Midbrain (tissue), 1 donor: ENCODE results near the gene ZBTB43.

Experiments
- DNase-seq: peaks from one replicate; lab custom pipeline; 2025; lab: John Stamatoyannopoulos, UW

Gene ZBTB43

DNA sequence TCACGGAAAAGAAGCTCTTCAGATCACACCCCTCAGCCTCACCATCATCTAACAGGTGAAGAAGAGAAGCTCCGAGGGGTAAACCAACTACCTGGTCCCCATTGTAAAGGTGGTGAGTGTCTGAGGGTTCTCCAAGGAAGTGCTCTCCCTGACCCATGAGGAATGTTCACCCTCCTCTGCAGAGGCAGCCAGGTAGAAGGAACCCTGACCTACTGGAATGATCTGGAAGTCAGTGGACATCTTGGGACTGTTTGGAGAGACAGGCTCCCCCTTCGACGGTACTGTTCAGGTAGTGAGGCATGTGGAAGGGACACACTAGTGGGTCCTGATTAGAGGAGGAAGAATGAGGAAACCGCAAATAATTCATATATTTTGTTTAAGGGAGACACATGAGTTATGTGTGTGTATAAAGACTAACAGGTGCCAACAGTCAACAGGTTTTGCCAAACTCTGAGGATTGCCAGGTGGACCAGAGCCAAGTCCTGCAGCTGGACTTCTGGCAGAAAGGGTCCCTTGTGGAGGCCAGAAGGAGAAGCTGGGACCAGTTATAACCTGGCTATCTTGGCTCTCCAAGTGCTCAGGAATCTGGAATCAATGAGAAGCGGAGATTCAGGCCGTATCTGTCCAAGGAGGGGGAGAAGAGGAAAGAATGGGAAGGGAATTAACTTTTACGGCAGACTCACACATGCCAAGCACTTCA lies 52.6 kb downstream of the ZBTB43 start:
- no peak for DNase-seq

DNA sequence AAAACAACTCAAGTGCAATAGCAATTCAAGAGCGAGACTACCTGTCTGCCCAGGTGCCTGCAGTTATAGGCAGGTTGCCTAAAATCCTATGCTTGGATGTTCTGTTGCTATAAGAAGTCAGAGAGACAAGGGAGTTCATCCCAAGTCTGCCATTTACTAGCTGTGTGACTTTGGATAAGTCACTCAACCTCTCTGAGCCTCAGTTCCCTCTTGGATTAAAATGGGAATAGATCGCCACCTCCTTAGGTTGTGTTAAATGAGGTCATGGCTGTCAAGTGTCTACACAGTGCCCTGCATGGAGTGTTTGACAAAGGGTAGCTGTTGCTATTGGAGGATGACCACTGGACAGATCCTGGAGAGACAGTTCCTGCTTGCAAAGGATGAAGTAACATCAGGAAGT lies 54.3 kb downstream of the ZBTB43 start:
- no peak for DNase-seq

DNA sequence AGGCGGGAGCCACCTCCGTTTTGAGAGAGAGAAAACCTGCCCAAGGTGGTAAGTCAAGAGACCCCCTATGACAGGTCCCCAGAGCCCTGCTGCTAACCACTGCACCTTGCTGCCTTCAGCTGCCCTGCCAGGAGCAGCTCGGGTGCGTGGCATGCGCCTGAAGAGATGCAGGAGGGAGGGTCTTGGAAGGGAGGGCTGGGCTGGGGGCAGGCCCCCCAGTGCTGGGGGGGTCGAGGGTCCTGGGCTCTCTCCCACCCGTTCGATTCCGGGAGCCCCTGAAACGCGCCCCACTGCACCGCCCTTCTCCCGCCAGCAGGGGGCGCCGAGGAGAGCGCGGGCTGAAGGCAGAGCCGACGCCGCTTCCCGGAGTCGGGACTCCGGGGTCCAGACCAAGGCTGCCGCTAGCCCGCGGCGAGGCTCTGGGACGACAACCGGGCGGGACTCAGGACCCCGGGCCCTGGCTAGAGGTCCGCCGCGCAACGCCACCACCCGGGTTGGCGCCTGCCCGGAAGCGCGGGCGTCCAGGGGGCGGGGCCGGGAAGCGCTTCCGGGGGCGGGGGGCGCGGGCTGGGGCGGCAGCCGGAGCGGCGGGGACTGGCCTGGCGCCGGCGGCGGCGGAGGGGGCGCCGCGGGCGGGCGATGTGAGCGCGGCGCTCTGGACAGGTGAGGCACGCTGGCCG lies 55.4 kb downstream of the ZBTB43 start, which contains the start of gene ZBTB34:
Gene ZBTB34 (plus strand): TSS at position 563 of the 680 bp plus-strand sequence. CDS start 18,761 bp downstream, outside the sequence.
- peak; percentile 73 for DNase-seq

DNA sequence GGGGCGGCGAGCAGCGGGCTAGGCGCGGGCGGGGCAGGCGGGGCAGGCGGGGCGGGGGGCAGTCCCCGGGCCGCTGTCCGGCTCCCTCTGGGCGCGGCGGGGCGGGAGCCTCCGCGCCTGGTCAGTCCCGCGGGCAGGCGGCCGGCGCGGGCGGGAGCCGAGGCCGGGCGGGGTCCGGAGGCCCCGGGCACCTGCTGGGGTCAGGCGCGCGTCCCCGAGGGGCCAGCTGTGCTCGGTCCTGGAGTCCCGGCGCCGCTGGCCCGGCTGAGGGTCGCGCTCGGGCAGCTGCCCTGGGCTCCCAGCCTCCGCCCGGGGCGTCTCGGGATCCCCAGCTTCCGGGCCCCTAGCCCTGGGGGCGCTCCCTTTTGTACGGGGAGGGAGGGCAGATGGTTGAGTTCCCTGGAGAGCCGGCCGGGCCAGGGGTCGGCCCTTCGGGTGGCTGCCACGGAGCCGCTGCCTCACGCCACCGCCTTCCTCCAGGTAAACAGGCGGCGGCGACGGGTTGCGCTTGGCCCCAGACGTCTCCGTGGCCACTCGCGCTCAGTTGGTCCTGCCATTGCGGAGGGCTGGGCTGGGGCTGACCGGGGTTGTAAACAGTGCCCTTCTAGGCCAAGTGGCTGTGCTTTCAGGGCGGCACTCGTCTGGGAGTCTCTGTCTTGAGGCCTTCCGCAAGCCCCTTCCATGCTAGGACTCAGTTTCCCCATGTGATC lies 56.1 kb downstream of the ZBTB43 start:
- no peak for DNase-seq

DNA sequence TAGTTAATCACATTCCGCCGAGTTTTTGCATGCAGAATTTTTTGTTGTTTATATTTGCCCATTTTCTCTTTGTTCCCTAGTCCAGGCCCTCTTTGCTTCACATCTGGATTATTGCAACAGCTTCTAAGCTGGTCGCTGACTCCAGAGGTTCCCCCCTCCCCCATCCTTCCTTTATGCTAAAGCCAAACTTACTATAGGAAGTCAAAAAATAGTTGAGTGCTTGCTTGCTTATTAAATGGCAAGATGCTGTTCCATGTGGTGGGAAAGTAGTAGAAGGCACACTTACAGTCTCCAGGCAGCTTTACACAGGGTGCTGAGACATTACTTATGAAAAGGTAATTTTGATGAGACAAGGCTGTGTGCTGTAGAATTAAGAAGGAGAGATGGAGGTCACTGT lies 56.9 kb downstream of the ZBTB43 start:
- DNase-seq: no peak

DNA sequence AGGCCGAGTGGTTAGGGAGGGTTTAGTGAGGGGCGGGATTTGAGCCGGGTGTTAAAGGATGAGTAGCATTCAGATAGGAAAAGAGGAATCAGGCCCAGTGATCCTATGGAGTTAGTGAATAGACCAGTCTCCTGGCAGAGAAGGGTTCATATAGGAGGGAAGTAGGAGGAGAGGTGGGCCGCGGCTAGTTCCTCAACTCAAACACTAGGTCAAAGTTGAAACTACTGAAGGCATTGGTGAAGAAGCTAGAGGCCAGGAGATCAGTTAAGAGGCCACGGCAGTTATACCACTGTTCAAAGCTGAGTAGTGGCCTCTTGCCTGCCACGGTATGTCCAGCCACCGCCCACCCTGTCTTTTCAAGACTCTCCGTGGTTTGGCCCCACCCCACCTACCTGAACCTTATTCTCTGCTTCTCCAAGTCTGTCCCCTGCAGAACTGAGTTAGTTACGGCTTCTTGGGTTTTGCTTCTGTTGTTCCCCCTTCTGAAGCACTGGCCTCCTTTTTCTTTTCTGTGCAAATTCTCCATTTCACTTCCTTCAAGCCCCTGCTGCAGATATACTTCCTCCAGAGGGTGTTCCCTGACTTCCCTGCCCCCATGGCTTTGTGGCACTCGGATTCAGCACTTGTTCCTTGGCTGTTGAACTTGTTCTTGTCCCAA lies 57.4 kb downstream of the ZBTB43 start:
- peak; percentile 36 for DNase-seq

DNA sequence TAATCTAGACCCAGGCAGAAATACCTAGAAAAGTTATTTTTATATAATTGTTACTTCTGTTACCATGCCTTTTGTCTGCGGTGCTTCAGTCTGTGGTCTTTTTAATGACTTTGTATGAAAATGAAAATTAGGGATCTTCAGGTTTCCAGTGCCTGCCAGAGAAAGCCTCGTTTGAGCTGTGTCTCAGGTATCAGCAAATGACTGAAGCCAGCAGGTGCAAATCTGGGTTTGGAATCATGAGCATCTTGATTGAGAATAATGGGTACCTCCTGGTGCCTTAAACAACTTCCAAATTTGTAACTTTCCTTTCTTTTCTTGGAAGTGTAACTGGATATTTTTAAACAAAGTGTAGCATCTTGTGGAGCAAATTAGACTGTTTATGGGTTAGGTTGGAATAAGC lies 59.9 kb downstream of the ZBTB43 start:
- DNase-seq: no peak

DNA sequence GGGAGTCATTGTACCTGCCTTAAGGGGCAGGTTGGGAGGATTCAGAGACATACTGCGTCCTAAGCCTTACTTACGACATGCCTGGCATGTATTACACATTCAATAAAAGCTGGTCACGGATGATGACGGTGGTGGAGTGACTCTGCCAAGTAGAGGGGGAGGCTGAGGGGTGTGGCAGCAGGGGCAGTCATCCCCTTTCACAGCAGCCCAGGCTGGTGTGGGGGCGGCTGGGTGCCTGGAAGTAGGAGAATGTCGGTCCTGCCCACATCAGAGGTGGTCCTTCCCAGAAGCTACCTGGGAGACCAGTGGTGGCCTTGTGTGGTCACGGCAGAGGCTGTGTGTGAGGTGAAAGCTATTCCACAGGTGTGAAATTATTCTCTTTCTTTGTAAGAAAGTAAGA lies 64.5 kb downstream of the ZBTB43 start:
- no peak for DNase-seq

DNA sequence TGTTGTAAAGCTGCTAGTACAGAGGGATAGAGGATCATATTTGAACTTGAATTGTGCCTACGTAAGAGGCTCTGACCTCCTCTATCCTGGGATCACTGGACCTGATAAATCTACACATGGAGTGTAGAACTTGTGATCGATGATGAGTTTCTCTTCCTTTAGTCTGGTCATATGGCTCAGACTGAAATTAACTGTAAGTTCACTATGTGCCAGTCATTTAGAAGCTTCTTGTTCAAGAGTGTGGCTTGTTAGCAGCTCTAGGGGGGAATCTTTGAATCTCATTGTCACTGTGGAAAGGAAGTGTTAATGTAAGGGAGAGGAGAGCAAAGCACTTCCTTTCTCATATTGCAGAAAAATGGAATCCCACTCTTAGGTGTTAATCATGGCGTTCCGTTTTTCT lies 67.7 kb downstream of the ZBTB43 start:
- no peak for DNase-seq

DNA sequence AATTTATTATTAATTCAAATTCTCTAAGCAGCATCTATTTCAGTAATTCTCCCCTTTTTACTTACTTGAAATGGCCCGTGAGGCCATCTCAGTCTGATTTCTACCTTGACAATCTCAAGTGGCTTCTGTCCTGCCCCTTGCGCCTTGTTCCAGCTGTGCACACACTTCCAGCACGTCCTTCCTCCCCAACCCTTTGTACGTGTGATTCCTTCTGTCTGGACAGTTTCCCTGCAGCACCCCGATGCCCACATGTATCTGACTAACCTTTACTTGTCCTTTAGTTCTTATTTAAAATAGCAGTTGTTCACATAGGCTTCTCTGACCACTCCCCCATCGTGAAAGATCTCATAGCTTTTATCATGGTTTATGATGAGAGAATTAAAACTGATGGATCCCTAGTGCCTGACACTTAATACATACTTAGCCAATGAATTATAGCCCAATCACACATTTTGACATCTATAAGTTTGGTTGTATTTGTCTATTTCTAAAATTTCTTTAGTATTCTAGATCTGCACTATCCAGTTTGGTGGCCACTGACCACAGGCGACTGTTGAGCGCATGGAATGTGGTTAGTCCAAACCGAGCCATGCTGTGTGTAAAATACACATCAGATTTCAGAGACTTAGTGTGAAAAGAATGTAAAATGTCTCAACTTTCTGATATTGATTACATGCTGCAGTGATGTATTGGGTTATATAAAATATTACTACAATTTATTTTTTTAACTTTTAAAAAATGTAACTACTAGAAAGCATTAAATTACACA lies 69.9 kb downstream of the ZBTB43 start:
- no peak for DNase-seq

DNA sequence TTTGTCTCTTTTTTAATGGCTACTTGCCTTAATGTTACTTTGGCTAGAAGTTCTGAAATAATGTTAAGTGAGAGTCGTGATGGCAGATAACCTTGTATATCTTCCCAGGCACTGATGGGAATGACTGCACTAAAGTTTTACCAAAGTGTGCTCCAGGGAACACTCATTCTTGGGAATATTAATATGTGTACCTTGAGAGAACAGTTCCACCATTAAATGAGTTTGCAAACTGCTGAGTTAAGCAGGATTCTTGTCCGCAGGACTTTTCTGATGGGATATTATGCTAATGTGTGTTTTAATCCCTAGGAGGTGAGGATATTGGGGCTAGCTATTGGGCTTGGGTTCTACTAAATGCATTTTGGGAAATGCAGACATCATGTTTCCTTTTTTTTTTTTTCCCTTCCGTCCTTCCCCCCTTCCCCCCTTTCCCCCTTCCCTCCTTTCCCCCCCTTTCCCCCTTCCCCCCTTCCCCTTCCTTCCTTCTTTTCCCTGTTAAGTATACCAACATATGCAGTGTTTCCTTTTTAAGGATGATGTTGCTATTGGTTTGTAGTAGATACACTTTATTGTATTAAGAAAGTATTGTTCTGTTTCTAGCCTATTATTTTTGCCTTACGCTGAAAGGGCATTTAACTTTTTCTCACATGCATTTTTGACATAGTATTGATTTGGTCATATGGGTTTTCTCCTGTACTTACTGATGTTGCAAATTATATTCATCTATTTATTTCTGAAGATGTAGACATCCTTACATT lies 71.1 kb downstream of the ZBTB43 start:
- no peak for DNase-seq

DNA sequence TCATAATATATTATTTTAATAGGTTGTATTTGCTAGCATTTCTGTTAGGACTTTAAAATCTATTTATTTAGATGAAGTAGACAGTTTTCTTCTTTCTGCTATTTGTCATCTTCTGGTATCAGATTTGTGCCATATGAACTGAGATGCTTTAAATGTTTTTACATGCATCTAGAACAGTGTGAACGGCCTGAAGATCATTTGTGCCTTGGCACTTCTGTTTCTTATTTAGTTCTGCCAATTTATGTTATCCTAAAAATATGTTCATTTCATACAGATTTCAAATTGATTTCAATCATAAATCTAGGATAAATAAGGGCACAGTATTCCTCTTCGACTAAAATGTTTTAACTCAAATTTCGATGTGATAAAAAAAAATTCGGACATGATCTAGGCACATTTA lies 71.7 kb downstream of the ZBTB43 start:
- DNase-seq: no peak

DNA sequence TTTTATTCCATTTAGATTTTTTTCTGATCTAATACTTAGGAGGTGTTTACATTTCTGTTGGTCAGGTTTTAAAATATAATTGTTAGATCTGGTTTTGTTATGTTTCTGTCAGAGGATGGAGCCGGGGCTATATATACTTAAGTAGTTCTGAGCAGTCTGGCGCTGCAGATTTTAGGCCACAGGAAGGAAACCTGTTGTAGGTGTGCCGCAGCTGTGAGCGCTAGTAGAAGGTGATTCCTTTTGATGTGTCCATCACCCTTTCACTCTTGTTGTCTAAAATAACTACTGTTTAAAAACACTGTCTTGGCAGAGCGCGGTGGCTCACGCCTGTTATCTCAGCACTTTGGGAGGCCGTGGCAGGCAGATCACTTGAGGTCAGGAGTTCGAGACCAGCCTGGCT lies 72.6 kb downstream of the ZBTB43 start:
- no peak for DNase-seq

DNA sequence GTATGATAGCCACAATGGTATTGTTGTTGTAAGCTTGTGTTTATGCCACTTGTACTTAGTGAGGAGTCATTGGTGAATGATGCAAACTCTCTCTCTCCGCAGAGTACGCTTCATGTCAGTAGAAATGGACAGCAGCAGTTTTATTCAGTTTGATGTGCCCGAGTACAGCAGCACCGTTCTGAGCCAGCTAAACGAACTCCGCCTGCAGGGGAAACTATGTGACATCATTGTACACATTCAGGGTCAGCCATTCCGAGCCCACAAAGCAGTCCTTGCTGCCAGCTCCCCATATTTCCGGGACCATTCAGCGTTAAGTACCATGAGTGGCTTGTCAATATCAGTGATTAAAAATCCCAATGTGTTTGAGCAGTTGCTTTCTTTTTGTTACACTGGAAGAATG lies 74.4 kb downstream of the ZBTB43 start:
- DNase-seq: no peak

DNA sequence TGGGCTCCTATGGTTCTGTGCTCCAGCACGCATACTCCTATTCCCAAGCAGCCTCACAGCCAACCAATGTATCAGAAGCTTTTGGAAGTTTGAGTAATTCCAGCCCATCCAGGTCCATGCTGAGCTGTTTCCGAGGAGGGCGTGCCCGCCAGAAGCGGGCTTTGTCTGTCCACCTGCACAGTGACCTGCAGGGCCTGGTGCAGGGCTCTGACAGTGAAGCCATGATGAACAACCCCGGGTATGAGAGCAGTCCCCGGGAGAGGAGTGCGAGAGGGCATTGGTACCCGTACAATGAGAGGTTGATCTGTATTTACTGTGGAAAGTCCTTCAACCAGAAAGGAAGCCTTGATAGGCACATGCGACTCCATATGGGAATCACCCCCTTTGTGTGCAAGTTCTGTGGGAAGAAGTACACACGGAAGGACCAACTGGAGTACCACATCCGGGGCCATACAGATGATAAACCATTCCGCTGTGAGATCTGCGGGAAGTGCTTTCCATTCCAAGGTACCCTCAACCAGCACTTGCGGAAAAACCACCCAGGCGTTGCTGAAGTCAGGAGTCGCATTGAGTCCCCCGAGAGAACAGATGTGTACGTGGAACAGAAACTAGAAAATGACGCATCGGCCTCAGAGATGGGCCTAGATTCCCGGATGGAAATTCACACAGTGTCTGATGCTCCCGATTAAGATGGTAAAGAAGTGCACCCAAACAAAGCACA lies 75.5 kb downstream of the ZBTB43 start:
- DNase-seq: no peak

DNA sequence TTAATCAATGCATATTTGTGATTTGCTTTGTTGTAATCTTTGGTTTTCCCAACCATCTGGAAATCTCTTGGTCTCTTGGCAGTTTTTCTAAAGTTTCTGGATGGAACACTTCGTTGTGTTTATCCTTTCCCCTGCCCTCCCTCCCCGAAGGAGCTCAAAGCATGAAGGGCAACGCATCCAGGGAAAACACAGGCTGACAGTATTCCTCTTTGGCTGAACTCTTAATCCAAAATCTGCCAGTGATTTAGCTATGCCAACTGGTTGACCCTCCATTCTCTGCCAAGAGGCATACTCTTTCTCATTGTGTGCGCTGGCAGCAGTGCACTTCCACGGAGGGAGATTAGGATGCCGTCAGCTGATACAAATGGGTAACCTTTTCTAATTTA lies 76.1 kb downstream of the ZBTB43 start:
- DNase-seq: peak; percentile 78

DNA sequence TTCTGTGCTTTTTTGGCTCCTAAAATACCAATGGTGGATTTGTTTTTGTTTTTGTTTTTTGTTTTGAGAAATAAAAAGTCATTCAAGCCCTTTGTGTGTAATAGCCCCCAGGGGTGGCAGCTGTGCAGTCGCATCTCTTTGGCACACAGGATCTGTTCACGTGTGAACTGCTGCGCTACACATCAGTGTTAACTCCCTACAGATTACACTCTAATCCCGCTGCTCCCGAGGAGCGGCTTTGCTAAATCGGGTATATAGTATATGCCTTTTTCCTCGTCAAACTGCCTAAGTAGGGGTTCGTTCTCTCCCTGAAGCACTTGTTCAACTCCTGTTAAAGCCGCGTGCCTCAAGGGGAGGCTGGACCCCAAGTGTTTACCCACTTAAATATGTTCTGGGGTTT lies 77.9 kb downstream of the ZBTB43 start:
- no peak for DNase-seq

DNA sequence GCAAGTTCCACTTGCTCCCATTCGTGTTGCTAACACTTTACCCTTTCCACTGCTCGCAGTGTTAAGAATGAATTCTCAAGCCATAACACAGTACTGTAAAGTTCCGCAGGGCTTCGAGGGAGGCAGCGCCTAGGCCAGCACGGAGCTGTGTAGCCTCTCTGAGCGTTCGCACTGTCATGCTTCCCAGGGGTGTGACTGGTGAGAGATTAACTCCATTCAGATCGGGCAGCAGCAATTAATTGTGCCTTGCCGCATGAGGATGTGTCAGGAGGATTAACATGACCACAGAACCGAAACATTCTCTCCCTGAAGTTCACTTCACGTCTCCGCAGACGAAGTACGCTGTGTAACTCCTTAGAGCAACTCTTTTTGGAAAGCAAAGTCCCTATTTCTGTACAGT lies 78.8 kb downstream of the ZBTB43 start:
- DNase-seq: no peak

DNA sequence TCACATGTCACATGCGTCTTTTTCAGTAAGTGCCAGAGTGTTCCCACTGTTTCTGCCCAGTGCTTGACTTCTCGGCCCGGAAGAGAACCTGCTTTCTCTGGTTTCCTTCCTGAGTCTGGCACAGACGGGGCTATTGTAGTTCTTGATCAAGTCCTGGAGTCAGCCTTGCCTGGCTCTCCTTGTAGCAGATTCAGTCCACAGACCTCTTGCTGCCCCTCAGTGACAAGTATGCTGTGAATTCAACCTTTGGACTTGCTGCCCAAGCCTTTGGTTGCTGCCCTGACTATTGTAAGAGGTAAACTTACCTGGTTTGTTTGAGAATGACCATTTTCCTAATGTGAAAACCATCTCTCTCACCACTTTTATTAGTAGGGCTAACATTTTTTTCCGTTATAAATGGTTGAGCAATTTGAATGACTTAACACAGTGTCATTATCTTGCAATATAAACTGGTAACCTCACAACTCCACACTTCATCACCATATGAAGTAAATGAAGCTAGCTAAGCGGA lies 80.3 kb downstream of the ZBTB43 start:
- DNase-seq: no peak
